Stimulated activated CD8-positive, alpha-beta memory T cell treated with anti-CD3 and anti-CD28 coated beads, Interleukin-7, amount 100 ng/mL, for 4 hours (primary cell): Measurements from ENCODE around the gene ACER1.
"Not testable (repeated sequence)": the region's sequence is repeated elsewhere in the genome, so short reads cannot be mapped to it uniquely, and the experiment has no call there.

Experiments
- DNase-seq, 2 donors: peaks; one replicate each; pipeline ENCODE4 v3.0.0-alpha.2; 2020; ENCODE audit warnings: low read depth in 2 of 2

Gene ACER1

DNA sequence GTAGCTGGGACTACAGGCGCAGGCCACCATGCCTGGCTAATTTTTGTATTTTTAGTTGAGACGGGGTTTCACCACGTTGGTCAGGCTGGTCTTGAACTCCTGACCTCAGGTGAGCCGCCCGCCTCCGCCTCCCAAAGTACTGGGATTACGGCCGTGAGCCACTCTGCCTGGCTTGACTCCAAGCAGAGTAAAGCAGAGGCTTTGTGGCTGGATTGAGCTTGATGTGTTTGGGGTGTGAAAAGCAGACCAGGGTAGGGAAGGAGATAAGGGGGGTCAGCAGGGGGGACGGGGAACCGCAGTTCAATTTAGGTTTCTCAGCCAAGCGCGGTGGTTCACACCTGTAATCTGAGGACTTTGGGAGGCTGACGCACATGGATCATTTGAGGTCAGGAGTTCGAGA is 23.8 kb upstream of the ACER1 start:
- DNase-seq: no peak

DNA sequence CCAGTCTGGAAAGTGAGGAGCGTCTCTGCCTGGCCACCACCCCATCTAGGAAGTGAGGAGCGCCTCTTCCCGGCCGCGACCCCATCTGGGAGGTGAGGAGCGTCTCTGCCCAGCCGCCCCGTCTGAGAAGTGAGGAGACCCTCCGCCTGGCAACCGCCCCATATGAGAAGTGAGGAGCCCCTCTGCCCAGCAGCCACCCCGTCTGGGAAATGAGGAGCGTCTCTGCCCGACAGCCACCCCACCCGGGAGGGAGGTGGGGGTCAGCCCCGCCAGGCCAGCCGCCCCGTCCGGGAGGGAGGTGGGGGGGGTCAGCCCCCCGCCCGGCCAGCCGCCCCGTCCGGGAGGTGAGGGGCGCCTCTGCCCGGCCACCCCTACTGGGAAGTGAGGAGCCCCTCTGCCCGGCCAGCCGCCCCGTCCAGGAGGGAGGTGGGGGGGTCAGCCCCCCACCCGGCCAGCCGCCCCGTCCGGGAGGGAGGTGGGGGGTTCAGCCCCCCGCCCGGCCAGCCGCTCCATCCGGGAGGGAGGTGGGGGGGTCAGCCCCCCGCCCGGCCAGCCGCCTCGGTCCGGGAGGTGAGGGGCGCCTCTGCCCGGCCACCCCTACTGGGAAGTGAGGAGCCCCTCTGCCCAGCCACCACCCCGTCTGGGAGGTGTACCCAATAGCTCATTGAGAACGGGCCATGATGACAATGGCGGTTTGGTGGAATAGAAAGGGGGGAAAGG is 22.1 kb upstream of the ACER1 start:
- not testable (repeated sequence) for DNase-seq

DNA sequence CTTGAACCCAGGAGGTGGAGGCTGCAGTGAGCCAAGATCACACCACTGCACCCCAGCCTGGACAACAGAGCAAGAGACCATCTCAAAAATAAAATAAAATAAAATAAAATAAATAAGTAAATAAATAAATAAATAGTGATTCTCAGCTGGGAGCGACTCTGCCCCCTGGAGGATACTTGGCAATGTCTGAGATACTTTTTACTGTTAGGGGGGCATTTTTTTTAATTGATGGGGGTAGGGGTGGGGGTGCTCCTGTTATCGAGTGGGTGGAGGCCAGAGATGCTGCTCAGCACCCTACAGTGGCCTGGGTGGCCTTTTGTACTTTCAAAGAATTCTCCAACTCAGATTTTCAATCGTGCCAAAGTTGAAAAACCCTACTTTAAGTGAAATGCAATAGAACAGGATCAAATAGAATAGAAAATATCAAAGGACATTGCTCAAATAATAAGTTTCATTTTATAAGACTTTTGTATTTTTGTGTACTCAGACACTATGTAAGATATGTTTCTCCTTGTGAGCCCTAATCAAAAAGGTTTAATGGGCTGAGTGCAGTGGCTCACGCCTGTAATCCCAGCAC is 20.8 kb upstream of the ACER1 start:
- DNase-seq: no peak

DNA sequence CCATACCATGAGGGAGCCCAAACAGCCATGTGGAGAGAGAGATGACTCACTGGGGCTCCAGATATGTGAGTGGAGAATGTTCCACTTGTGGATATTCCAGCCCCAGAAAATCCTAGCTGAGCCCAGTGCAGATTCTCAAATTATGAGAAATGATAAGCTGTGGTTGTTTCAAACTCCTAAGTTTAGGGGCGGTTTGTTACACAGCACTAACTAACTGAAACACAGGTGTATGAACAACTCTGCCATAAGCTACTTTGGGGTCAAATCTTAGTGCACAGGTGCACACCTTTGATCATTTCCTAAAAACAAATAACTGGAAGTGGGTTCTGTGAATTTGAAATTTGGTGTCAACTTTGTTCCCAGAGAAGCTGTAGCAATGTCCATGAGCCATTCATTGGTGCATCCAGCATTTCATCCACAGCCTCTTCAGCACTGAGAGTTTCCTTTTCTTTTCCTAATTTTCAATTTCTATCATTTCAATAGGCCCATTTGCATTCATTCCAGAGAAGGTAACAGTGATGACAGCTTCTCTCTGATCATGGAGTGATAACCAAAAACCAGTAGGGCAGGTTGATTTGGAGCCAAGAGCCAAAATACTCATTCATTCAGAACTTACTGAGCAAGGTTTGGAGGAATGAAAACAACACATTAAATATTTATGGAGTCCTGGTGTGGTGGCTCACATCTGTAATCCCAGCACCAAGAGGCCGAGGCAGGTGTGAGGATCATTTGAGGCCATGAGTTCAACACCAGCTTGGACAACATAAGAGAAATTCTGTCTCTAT is 19.2 kb upstream of the ACER1 start:
- no peak for DNase-seq

DNA sequence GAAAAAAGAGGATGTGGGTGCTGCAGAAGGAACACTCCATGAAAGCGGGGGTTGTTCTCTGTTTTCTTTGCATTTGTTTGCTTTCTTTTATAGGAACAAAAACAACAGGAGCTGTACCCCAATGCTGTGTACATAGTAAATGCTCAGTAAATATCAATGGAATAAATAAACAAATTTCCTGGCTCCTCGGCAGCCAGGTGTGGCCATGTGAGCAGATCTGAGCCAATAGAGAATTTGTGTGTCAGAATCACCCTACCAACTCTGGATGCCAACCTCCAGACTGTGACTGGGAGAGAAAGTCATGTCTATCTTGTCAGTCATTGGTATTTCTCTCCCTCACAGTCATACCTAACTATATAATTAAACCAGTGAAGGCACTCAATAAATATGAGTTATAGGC is 17.3 kb upstream of the ACER1 start:
- DNase-seq: no peak

DNA sequence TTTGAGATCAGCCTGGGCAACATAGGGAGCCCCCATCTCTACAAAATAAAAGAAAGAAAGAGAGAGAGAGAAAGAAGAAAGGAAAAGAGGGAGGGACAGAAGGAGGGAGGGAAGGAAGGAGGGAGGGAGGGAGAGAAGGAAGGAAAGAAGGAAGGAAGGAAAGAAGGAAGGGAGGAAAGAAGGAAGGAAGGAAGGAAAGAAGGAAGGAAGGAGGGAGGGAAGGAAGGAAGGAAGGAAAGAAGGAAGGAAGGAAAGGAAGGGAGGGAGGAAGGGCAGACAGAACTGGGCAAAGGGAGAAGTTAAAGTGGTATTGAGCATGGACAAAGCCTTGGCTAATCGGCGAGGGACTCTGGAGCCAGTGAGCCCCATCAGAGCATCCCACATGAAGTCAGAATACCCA is 15.9 kb upstream of the ACER1 start:
- DNase-seq: not testable (repeated sequence)

DNA sequence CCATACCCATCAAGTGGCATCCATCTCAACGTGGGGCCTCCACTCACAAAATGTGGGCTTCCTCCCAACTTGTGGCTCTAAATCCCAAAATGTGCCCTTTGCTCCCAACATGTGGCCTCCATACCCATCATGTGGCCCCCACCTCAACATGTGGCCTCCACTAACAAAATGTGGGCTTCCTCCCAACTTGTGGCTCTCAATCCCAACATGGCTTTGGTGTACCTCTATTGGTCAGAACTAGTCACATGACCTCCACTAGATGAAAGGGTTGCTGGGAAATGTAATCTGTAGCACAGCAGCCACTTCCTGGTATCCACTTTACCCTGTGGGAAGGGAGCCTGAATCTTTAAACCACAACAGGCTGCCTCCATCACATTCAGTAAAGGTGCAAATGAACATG is 10.1 kb upstream of the ACER1 start:
- no peak for DNase-seq

DNA sequence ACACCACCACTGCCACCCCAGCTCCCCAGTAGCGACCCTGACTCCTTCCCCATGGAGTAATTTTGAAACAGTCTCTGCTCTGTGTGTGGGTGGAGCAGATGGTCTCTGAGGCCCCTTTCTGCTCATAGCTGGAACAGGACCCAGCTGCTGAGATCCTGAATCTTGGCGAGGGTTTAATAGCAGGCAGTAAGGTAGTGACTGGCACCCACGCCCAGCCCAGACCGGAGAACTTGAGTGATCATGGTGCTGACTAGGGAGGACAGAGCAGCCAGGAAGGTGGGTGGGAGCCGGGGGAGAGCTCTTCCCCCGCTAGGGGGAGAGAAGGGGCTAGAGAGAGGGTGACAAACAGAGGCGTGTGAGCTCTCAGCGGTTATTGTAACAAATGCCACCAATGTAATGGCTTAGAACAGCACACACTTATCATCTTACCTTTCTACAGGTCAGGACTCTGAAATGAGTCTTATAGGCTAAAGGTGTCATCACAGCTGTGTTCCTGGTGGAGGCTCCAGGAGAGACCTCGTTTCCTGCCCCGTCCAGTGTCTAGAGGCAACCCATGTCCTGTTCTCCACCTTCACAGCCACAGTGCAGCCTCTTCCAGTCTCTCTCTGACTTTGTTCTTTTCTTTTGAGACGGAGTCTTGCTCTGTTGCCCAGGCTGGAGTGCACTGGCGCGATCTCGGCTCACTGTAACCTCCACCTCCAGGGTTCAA is 7.2 kb upstream of the ACER1 start:
- DNase-seq: no peak

DNA sequence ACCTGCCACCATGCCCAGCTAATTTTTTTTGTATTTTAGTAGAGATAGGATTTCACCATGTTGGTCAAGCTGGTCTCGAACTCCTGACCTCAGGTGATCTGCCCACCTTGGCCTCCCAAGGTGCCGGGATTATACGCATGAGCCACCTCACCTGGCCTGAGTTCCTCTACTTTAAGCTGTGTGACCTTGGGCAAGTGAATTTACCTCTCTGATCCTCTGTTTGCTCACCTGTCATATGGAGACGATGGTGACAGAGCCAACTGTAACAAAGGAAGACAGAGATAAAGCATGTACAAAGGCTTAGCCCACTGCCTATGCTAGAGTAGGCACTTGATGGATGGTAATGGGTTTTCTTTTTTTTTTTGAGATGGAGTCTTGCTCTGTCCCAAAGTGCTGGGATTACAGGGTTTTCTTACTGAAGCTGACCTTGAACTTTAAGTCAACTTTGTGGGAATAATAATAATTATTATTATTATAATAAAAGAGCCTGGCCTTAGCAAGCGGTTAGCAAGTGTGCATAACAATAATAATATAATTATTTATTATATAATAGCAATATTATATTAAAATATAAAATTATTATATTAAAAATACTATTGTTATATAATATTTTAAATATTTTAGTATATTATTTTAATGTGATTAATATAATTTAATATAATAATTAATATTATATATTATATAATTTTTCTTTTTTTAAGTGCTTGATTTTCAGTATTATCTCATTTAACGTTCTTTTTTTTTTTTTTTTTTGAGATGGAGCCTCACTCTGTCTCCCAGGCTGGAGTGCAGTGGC is 1.3 kb upstream of the ACER1 start:
- DNase-seq: no peak

DNA sequence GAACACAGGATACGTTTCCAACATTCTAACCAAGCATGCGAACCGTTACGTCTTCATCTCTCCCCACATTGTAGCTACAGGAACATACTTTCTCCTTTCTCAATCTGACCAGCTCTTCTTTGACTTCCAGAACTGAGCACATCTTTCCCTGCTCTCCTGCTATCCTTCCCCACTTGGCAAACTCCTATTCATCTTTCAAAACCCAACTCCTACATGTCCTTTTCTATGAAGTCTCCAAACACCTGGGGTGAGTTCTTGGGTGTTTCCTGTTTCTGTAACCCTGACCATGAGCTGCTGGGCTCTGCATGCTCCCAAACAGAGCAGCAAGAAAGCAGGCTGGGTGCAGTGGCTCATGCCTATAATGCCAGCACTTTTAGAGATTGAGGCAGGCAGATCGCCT is 6.6 kb downstream of the ACER1 start:
- no peak for DNase-seq

DNA sequence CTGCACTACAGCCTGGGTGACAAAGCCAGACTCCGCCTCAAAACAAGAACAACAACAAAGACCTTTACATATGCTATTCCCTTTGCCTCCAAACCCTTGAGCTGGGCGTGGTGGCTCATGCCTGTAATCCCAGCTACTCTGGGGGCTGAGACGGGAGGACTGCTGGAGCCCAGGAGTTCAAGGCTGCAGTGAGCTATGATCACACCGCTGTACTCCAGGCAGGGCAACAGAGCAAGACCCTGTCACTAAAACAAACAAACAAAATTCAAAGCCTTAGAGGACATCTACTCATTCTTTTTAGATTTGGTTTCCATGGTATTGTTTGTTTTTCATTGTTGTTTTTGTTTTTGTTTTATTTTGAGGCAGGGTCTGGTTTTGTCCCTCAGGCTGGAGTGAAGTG is 7.8 kb downstream of the ACER1 start:
- DNase-seq: no peak

DNA sequence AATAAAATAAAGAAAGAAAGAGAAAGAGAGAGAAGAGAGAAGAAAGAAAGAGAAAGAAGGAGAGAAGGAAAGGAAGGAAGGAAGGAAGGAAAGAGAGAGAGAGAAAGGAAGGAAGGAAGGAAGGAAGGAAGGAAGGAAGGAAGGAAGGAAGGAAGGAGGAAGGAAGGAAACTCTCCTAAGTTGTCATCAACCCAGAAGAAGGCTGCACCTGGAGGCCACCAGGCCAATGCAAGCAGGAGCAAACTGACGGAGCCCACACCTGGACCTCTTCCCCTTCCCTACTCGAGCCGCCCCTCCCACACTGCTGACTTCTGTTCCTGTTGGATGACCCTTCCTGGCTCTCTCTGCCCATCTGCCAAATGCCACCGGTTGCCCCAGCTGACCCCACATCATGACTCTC is 8.7 kb downstream of the ACER1 start:
- DNase-seq: no peak

DNA sequence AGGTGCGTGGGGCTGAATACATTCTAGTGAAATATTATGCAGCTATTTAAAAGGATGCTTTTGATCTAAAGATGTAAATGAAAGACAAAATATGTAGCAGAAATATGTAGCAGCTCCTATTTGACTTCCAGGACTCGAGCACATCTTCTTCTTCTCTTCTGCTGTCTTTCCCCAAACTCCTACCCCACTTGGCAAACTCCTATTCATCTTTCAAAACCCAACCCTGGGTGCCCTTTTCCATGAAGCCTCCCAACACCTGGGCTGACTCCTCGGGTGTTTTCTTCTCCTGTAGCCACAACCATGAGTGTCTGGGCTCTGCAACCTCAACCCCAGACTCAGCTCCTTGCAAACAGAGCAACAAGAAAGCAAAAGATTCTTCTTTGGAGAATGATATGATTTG is 11.1 kb downstream of the ACER1 start:
- no peak for DNase-seq

DNA sequence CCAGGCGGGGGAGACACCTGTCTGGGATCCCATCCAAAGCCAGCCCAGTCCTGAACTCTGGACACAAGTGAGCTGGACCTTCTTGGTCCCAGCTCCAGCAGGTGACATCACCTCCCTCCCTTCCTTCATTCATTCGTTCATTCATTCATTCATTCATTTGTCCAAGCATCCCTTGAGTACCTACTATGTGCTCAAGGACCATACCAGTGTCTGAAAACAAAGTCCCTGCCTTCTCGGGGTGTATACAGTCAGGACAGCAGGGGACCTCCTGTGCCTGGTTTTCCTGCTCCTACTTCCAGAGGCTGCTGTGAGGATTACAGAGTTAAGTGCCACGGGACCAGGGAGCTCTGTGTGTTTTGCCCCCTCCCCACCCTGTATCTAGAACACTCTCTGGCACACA is 14.0 kb downstream of the ACER1 start:
- no peak for DNase-seq

DNA sequence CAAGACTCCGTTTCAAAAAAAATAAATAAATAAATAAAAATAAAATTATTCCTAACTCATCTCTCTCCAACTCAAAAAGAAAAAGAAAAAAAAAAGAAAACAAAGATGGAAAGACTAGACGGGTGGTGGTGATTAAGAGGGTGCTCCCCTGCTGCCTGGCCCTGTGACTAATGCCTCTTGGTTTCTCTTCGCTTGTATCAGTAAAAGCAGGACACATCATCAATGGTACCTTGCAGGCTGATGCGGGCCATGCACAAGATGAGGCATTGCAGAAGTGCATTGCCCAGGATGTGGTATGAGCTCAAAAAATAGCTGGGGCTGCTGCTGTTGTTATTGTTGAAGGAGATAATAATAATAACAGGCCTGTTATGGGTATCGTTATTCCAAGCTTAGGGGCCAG is 14.6 kb downstream of the ACER1 start:
- DNase-seq: no peak

DNA sequence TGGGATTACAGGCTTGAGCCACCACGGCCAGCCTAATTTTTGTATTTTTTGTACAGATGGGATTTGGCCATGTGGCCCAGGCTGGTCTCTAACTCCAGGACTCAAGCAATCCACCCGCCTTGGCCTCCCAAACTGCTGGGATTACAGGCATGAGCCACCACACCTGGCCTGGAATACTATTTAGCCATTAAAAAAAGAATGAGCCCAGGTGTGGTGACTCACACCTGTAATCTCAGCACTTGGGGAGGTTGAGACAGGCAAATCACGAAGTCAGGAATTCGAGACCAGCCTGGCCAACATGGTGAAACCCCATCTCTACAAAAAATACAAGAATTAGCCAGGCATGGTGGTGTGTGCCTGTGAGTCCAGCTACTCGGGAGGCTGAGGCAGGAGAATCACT is 17.8 kb downstream of the ACER1 start:
- DNase-seq: not testable (repeated sequence)

DNA sequence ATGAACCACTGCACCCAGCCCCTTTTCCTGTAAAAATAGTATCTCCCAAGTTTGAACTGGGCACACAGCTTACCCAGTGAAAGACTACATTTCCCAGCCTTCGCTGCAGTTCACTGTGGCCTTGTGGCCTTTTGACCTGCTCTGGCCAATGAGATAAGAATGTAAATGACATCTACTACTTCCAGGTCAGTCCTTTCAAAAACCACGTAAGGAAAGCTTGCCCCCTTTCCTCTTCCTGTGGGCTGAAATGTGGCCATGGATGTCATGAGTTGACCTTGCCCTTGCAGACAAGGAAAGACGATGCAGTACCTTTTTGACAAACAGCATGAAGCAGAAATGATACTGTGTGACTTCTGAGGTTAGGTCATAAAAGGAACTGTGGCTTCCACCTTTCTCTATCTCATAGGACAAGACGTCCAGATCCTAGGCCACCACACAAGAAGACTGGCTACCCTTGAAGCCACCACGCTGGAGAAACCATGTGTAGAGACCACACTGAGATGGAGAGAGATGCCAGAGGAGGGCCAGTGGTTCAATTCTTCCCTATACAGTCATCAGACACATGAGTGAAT is 19.9 kb downstream of the ACER1 start:
- no peak for DNase-seq

DNA sequence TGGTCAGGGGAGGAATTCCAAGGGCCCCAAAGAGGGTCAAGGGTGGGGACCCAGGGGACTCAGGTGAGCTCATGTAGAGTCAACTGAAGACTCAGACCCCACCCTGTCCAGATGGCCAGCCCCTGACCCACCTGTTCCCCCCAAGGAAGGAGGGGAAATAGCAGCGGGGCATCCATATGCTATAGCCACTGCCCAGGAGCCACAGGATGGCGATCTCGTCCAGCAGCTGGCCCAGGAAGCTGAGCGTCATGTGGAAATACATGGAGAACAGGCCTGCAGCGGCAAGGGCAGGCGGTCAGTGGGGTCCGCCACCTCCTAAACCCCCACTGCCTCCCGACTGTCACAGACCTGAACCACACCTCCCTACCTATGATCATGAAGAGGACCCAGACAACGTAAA is 21.4 kb downstream of the ACER1 start:
- no peak for DNase-seq

DNA sequence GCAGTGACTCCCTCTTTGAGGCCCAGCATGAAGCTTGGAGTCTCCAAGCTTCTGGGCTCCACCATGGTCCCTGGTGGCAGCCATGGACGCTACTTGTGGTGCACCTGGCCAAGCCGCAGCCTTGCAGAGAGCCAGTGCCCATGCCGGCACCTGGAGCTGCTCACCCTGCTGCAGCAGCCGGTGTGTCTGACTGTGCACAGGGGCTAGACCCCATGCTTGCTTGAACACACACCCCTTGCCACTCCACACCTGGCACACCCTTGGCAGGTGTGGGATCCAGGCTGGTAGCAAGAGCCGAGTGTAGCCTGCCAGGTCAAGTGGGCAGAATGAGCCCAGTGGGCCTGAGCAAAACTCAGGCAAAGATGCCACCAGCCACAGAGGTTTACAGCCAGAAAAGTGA is 35.0 kb downstream of the ACER1 start:
- DNase-seq: no peak

DNA sequence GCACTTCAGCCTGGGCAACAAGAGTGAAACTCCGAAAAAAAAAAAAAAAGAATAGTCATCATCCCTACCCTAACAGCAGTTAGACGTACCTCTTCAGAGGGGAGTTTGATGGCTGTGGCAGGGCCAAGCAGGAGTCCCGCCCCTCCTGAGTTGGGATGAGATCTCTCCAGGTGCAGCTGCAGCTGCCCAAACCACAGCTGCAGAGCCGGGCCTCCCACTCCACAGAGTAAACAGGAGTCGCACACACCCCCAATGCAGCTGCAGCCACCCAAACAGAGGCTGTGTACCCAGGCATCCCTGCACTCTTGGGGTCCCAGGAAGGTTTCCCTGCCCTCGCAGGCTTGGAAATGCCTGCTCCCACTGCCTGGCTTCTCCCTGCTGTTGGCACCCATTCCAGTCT is 36.2 kb downstream of the ACER1 start:
- no peak for DNase-seq

DNA sequence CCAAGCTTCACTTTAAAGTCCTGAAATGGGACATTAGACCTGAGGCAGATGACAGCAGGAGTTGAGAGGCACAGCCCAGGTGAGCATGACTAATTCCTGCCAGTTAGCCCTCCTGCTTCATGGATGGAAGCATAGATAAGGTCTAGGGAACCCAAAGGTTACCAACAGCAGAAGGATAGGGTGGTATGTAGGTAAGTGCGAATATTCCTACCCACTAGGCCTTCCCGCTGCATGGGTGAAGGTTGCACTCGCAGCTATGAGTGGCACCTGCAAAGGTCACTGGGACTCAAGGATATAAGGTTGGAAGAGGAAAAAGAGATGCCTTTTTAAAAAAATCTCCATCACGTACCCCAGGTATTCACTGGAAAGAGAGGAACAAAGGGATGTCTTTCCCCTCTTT is 41.4 kb downstream of the ACER1 start:
- DNase-seq: no peak
